GM12873 (cell line): ENCODE results near the gene TSFM.

Experiments
- CTCF ChIP-seq: IDR thresholded peaks from 2 replicates; pipeline ENCODE4 v1.5.1; 2012; ENCODE audit warnings: low read depth, mild to moderate bottlenecking, moderate library complexity, low read length, control low read depth; ENCODE audit not compliant: insufficient read depth; ENCODE audit errors: missing control alignments

The TSFM gene

GRCh38 chr12:57755194-57755453 is 27.5 kb upstream of the TSFM start:
- no peak for TF ChIP-seq CTCF

DNA sequence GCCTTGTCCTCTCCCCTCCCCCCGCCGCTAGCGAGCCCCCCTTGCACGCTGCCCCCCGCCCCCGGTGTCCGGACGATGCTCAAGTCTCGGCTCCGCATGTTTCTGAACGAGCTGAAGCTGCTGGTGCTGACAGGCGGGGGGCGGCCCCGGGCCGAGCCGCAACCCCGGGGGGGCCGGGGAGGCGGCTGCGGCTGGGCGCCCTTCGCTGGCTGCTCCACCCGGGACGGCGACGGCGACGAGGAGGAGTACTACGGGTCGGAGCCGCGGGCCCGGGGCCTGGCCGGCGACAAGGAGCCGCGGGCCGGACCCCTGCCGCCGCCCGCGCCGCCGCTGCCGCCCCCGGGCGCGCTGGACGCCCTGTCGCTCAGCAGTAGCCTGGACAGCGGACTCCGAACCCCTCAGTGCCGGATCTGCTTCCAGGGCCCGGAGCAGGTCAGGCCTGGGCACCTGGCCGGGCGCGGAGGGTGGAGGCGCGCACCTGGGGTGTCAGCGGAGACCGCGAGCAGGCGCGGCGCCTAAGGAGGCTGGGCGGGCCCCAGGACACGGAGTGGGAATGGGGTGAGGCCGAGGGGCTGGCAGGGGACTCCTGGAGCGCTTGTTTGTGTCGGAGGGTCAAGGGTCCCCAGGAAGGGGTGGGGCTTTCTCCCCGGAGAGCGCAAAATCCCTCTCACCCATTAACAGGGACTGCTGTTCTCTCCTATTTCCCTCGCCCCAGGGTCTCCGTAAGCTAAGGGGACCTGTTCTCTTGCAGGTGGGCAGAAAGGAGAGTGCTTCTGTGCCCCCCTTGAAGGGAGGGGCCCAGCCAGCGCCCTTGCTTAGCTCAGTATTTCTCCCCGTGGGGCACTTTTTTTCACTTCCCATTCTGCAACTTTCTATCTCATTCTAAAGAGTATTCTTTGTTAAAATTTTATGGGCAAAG is 26.9 kb upstream of the TSFM start:
- TF ChIP-seq CTCF, result no peak

GRCh38 chr12:57756406-57757341 is 25.9 kb upstream of the TSFM start:
- peak; percentile 96 for TF ChIP-seq CTCF

- TF ChIP-seq CTCF, result no peak
Measured at GRCh38 chr12:57757771-57758170, 24.8 kb upstream of the TSFM start.

DNA sequence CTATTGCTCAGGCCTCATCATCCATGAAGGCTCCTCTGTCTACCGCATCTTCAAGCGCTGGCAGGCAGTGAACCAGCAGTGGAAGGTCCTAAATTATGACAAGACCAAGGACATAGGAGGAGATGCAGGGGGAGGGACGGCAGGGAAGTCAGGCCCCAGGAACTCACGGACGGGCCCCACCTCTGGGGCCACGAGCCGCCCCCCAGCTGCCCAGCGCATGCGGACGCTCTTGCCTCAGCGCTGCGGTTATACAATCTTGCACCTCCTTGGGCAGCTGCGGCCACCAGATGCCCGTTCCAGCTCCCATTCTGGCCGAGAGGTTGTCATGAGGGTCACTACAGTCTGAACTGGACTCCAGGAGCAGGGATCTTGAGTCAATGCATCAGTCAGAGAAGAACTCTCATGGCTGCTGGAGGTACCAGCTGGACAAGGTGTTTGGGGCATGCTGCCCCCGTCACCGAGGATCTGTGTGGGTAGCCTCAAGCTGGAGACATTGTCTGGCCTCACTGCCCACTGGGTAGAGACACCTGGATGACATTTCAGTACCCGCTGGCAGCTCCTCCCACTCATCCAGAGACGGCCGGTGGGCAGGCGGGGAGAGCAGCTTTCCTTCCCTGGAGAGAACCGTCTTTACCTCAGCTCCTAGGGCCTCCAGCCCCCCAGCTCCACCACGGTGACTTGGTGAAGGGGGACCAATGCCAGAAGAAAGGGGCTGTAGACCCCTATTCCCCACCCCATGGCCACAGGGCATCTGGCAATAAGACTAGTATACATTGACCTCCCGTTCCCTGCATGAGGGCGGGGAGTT is 23.8 kb upstream of the TSFM start:
- no peak for TF ChIP-seq CTCF

GRCh38 chr12:57759360-57759980 is 23.1 kb upstream of the TSFM start:
- peak; percentile 69 for TF ChIP-seq CTCF
